H9 (cell line): ENCODE measurements around the gene DPYD. TPM values are rescaled to one million over a fixed set of nuclear protein-coding genes. Genes with fewer than 3 reads are reported as not detected.

Experiments used
- DNase-seq: peaks from one replicate; pipeline ENCODE4 v3.0.0-alpha.2; 2017
- H2AFZ ChIP-seq: one replicate; pipeline ENCODE4 v1.6.1; 2013; ENCODE audit warnings: mild to moderate bottlenecking, low read length, control low read depth, moderate library complexity
- H2AK5ac ChIP-seq: 2 replicates; pipeline ENCODE4 v1.6.1; 2013; ENCODE audit warnings: low read length, control low read depth, mixed read lengths; ENCODE audit not compliant: insufficient read length
- H2BK120ac ChIP-seq: one replicate; pipeline ENCODE4 v1.6.1; 2013; ENCODE audit warnings: low read depth, mild to moderate bottlenecking, low read length, control low read depth, inconsistent platforms; ENCODE audit not compliant: poor library complexity, severe bottlenecking
- H2BK12ac ChIP-seq: 2 replicates; pipeline ENCODE4 v1.6.1; 2013; ENCODE audit warnings: low read length, control low read depth, mixed read lengths, low read depth; ENCODE audit not compliant: insufficient read length
- H2BK15ac ChIP-seq: 2 replicates; pipeline ENCODE4 v1.6.1; 2013; ENCODE audit warnings: low read depth, low read length, control low read depth
- H2BK20ac ChIP-seq: one replicate; pipeline ENCODE4 v1.6.1; 2013; ENCODE audit warnings: low read depth, mild to moderate bottlenecking, low read length, control low read depth, inconsistent platforms; ENCODE audit not compliant: poor library complexity, severe bottlenecking
- H2BK5ac ChIP-seq: 2 replicates; pipeline ENCODE4 v1.6.1; 2013; ENCODE audit warnings: low read length, control low read depth, mixed read lengths; ENCODE audit not compliant: insufficient read length
- H3K14ac ChIP-seq: 2 replicates; pipeline ENCODE4 v1.6.1; 2013; ENCODE audit warnings: low read length, control low read depth; ENCODE audit not compliant: insufficient read depth
- H3K18ac ChIP-seq: 2 replicates; pipeline ENCODE4 v1.6.1; 2013; ENCODE audit warnings: low read depth, mild to moderate bottlenecking, mixed read lengths, low read length, control low read depth; ENCODE audit not compliant: insufficient read length
- H3K23ac ChIP-seq: 2 replicates; pipeline ENCODE4 v1.6.1; 2013; ENCODE audit warnings: low read length, control low read depth, mixed read lengths, low read depth; ENCODE audit not compliant: insufficient read length
- H3K23me2 ChIP-seq: 2 replicates; pipeline ENCODE4 v1.6.1; 2013; ENCODE audit warnings: low read depth, mild to moderate bottlenecking, mixed read lengths, low read length, control low read depth; ENCODE audit not compliant: insufficient read length, poor library complexity, severe bottlenecking
- H3K27ac ChIP-seq: 2 replicates; pipeline ENCODE4 v1.5.1; 2013; ENCODE audit warnings: low read length, control low read depth, mixed read lengths, low read depth; ENCODE audit not compliant: insufficient read length
- H3K27me3 ChIP-seq: 2 replicates; pipeline ENCODE4 v1.6.1; 2013; ENCODE audit warnings: low read length, control low read depth, inconsistent platforms; ENCODE audit not compliant: insufficient read depth
- H3K4ac ChIP-seq: 2 replicates; pipeline ENCODE4 v1.6.1; 2013; ENCODE audit warnings: low read depth, mild to moderate bottlenecking, control low read depth, inconsistent platforms, low read length, moderate library complexity
- H3K4me1 ChIP-seq: 2 replicates; pipeline ENCODE4 v1.6.1; 2013; ENCODE audit warnings: low read length, control low read depth, inconsistent platforms; ENCODE audit not compliant: insufficient read depth
- H3K4me2 ChIP-seq: 2 replicates; pipeline ENCODE4 v1.6.1; 2013; ENCODE audit warnings: low read length, control low read depth, mixed read lengths; ENCODE audit not compliant: insufficient read length, insufficient read depth
- H3K56ac ChIP-seq: 2 replicates; pipeline ENCODE4 v1.6.1; 2013; ENCODE audit warnings: low read depth, mild to moderate bottlenecking, mixed read lengths, low read length, control low read depth; ENCODE audit not compliant: insufficient read length
- H3K79me1 ChIP-seq: 2 replicates; pipeline ENCODE4 v1.6.1; 2013; ENCODE audit warnings: low read depth, mild to moderate bottlenecking, moderate library complexity, low read length, control low read depth, inconsistent platforms; ENCODE audit not compliant: insufficient read depth, poor library complexity, severe bottlenecking
- H3K79me2 ChIP-seq: 2 replicates; pipeline ENCODE4 v1.6.1; 2013; ENCODE audit warnings: low read length, control low read depth, inconsistent platforms; ENCODE audit not compliant: insufficient read depth
- H3K9ac ChIP-seq: 2 replicates; pipeline ENCODE4 v1.6.1; 2013; ENCODE audit warnings: low read length, control low read depth, mixed read lengths; ENCODE audit not compliant: insufficient read length; ENCODE audit errors: extremely low read depth
- H3K9me3 ChIP-seq: one replicate; pipeline ENCODE4 v1.6.1; 2013; ENCODE audit warnings: low read depth, low read length, inconsistent platforms; ENCODE audit not compliant: control insufficient read depth
- H3T11ph ChIP-seq: one replicate; pipeline ENCODE4 v1.6.1; 2013; ENCODE audit warnings: mild to moderate bottlenecking, low read length, control low read depth, inconsistent platforms
- H4K20me1 ChIP-seq: one replicate; pipeline ENCODE4 v1.6.1; 2013; ENCODE audit not compliant: control insufficient read depth, insufficient read length, insufficient read depth
- H4K5ac ChIP-seq: 2 replicates; pipeline ENCODE4 v1.6.1; 2013; ENCODE audit warnings: low read depth, mild to moderate bottlenecking, mixed read lengths, low read length, control low read depth; ENCODE audit not compliant: insufficient read length
- H4K8ac ChIP-seq: replicated peaks from 2 replicates; pipeline ENCODE4 v1.6.1; 2013; ENCODE audit warnings: low read length, control low read depth, mixed read lengths, low read depth; ENCODE audit not compliant: insufficient read length
- H4K91ac ChIP-seq: 2 replicates; pipeline ENCODE4 v1.6.1; 2013; ENCODE audit warnings: low read depth, mild to moderate bottlenecking, moderate library complexity, mixed read lengths, low read length, control low read depth; ENCODE audit not compliant: insufficient read length
- H3K27ac Mint-ChIP-seq, 3 experiments: 2 replicates in 2 of 3; 3 replicates in 1 of 3; pipeline ENCODE4 v1.8.0; 2020 to 2021; ENCODE audit warnings: mixed read lengths in 3 of 3, mild to moderate bottlenecking in 1 of 3, moderate library complexity in 1 of 3
- H3K27me3 Mint-ChIP-seq: 2 replicates; pipeline ENCODE4 v1.8.0; 2021; ENCODE audit warnings: low read depth, mild to moderate bottlenecking, moderate library complexity, mixed read lengths
- H3K36me3 Mint-ChIP-seq, 3 experiments: 2 replicates in 2 of 3; 3 replicates in 1 of 3; pipeline ENCODE4 v1.8.0; 2020 to 2021; ENCODE audit warnings: low read depth in 3 of 3, mixed read lengths in 3 of 3; ENCODE audit not compliant: insufficient read depth in 1 of 3
- H3K4me1 Mint-ChIP-seq, 2 experiments: 2 replicates each; pipeline ENCODE4 v1.8.0; 2020; ENCODE audit warnings: mixed read lengths in 2 of 2
- H3K4me3 Mint-ChIP-seq, 2 experiments: 2 replicates in 1 of 2; 3 replicates in 1 of 2; pipeline ENCODE4 v1.8.0; 2020 to 2021; ENCODE audit warnings: mild to moderate bottlenecking in 2 of 2, mixed read lengths in 2 of 2, moderate library complexity in 1 of 2
- H3K9me3 Mint-ChIP-seq, 2 experiments: 2 replicates in 1 of 2; 3 replicates in 1 of 2; pipeline ENCODE4 v1.8.0; 2020; ENCODE audit warnings: mild to moderate bottlenecking in 2 of 2, mixed read lengths in 2 of 2, moderate library complexity in 1 of 2
- WGBS: extraction: QIAGEN DNeasy Blood & Tissue Kit; methylation state at CpG from one replicate; pipeline ENCODE4 v1.1.7; 2013; ENCODE audit warnings: missing lambda C conversion rate, low lambda C conversion rate, mixed read lengths; ENCODE audit not compliant: insufficient read length; ENCODE audit errors: extremely low coverage; 5-methylcytosine and 5-hydroxymethylcytosine counted together
- total RNA-seq: library from RNA; stranded (reverse); gene quantifications from 2 replicates; pipeline ENCODE4 v1.2.1, GENCODE V29; 2021
- TF ChIP-seq, protein P1 (sequence below): fragments of 200-600 bp; sonication (generic); conservative IDR thresholded peaks from 3 replicates; pipeline ENCODE4 v1.8.0; 2021; ENCODE audit warnings: antibody characterized with exemption, mild to moderate bottlenecking

The DPYD gene
- total RNA-seq, 1 experiment from 2014 or later = 0.37 TPM

DNA sequence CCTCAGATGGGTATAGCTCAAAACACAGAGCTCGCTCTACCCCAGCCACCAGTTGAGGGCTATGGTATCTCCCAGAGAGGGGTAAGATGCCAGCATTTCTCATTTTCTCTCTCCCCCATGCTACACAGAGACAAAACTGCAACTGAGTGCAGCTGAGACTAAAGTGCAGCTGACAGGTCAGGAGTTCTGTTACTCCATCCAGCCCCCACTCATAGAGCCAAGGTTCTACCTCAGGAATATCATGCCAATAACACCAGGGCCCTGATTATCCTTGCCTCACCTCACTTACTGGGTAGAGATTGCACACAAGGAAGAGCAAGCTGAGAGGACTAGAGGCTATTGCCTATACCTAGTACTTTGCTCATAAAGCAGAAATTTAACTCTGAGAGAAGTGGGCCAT is 34.6 kb downstream of the DPYD start:
- H3K4me1 ChIP-seq = no peaks in the 10 kb centered on the region
- no peaks in the 10 kb centered on the region for H3K23me2 ChIP-seq
- no peak overlapping the region for H3K56ac ChIP-seq
- H3K4me2 ChIP-seq = no peak overlapping the region
- H3K27me3 ChIP-seq = no peaks in the 10 kb centered on the region
- no peaks in the 10 kb centered on the region for H4K20me1 ChIP-seq
- no peak overlapping the region for H2BK120ac ChIP-seq
- no peak overlapping the region for H3K27ac Mint-ChIP-seq
- H2AFZ ChIP-seq = no peak overlapping the region
- no peak overlapping the region for H2BK20ac ChIP-seq
- H3K18ac ChIP-seq = no peak overlapping the region
- no peak overlapping the region for H4K8ac ChIP-seq
- H3K14ac ChIP-seq = no peak overlapping the region
- no peaks in the 10 kb centered on the region for H3K79me2 ChIP-seq
- no peak overlapping the region for H2BK15ac ChIP-seq
- H3K4me3 Mint-ChIP-seq = no peak overlapping the region
- no peaks in the 10 kb centered on the region for H3K9me3 Mint-ChIP-seq
- H4K5ac ChIP-seq = no peak overlapping the region
- H3K79me1 ChIP-seq = no peaks in the 10 kb centered on the region
- H2BK5ac ChIP-seq = no peak overlapping the region
- H3K36me3 Mint-ChIP-seq = peaks cover 0 to 3% (median 0%) of the 10 kb centered on the region in 3 experiments; a peak in 1 of 7 replicates
- no peak overlapping the region for H4K91ac ChIP-seq
- no peaks in the 10 kb centered on the region for H3K9me3 ChIP-seq
- H3K27ac ChIP-seq = no peak overlapping the region
- no peaks in the 10 kb centered on the region for H3K4me1 Mint-ChIP-seq
- H2AK5ac ChIP-seq = no peak overlapping the region
- no peak for DNase-seq
- TF ChIP-seq, protein P1, sequence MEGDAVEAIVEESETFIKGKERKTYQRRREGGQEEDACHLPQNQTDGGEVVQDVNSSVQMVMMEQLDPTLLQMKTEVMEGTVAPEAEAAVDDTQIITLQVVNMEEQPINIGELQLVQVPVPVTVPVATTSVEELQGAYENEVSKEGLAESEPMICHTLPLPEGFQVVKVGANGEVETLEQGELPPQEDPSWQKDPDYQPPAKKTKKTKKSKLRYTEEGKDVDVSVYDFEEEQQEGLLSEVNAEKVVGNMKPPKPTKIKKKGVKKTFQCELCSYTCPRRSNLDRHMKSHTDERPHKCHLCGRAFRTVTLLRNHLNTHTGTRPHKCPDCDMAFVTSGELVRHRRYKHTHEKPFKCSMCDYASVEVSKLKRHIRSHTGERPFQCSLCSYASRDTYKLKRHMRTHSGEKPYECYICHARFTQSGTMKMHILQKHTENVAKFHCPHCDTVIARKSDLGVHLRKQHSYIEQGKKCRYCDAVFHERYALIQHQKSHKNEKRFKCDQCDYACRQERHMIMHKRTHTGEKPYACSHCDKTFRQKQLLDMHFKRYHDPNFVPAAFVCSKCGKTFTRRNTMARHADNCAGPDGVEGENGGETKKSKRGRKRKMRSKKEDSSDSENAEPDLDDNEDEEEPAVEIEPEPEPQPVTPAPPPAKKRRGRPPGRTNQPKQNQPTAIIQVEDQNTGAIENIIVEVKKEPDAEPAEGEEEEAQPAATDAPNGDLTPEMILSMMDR = no peak
- no peak overlapping the region for H3K9ac ChIP-seq
- no peaks in the 10 kb centered on the region for H3K27me3 Mint-ChIP-seq
- no peak overlapping the region for H3K23ac ChIP-seq
- no peak overlapping the region for H3K4ac ChIP-seq
- no peak overlapping the region for H3T11ph ChIP-seq
- H2BK12ac ChIP-seq = no peak overlapping the region
- WGBS = no CpG with 5 or more reads among the region's 1 CpG
